M059J (cell line): Measurements from ENCODE around the gene ALDH16A1. TPM values are rescaled to one million over a fixed set of nuclear protein-coding genes. Genes with fewer than 3 reads are reported as not detected.
A peak's percentile ranks its signal among the peaks of the same experiment; 100 is the strongest.

ENCODE experiments used
- DNase-seq: peaks from one replicate; pipeline ENCODE4 v3.0.0-alpha.2; 2012; ENCODE audit warnings: low read depth
- total RNA-seq: library from RNA; depleted of rRNA; stranded (reverse); fragments of >200 nt; shearing (Covaris generic); gene quantifications from 2 replicates; pipeline ENCODE4 v1.2.3, GENCODE V29; 2014

Gene ALDH16A1
- total RNA-seq, 1 experiment from 2014 or later: 27.9 TPM

DNA sequence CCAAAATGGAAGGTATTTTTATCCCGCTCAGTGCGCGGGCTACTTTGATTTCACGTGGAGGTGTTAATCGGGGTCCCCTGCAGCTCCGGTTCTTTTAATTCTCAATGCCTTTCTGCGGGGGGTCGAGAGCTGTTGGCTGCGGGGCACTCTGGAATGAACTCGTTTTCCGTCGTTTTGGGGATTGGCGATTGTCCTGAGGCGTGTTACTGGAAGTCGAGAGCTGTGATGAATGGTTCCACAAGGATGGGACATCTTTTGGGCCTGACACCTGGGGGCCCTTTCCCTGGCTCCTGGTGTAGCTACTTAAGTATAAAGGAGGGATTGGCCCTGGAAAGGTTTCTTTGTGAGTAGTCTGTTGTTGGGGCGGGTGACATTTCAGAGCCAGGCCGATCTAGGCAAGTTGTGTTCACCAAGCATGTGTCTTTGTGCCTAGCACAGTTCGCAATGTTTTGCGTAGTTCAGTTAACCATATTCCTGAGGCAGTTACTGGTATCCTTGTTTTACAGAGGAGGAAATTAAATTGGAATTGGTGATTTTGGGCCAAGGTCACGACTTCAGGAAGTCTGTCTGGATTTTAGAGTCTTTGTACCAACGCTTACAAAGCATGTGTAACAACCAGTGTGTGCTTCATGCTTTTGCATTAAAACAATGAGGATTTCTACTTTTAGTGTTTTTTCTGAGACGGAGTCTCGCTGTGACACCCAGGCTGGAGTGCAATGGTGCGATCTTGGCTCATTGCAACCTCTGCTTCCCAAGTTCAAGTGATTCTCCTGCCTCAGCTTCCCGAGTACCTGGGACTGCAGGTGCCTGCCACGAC is 35.2 kb downstream of the ALDH16A1 start:
- DNase-seq: no peak

DNA sequence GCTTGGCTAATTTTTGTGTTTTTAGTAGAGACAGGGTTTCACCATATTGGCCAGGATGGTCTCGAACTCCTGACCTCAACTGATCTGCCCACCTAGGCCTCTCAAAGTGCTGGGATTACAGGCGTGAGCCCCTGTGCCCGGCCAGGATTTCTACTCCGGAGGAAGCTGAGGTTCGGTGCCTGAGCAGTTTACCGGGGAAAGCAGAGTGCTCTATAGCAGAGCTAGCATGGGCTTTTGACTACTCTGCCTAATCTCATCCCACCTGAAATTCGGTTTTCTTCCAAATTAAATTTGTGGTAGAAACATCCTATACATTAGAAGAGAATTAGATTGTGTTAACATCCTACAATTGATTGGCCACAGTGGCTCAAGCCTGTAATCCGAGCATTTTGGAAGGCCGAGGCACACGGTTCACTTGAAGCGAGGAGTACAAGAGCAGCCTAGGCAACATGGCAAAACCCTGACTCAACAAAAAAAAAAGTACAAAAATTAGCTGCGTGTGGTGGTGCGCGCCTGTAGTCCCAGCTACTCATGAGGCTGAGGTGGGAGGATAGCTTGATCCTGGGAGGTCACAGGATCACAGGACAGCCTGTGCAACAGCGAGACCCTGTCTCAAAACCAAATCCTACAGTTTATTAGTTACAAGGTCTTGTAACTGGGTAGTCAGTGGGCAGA is 36.0 kb downstream of the ALDH16A1 start:
- no peak for DNase-seq

DNA sequence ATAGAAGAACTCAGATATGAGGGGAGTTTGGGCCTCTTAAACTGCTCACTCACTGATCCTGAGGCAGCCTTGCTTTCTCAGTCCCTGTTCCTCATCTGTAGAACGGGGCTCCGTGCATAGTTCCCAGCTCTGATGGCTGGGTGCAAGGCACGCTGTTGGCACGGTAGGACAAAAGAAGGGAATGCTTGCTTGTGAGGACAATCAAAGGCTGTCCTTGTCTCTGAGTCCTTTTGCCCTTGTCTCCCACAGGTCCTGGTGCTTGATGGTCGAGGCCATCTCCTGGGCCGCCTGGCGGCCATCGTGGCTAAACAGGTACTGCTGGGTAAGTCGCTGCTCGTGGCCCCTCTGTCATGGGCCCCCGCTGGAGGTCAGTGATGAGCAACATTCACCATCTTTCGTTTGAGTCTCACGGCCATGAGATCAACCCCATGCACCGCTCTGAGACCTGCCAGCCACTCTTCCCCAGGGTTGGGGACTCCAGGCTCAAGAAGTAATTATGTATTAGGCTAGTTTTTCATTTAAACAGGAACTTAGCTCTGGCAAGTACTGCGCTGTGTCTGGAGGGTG is 36.7 kb downstream of the ALDH16A1 start:
- DNase-seq: no peak

DNA sequence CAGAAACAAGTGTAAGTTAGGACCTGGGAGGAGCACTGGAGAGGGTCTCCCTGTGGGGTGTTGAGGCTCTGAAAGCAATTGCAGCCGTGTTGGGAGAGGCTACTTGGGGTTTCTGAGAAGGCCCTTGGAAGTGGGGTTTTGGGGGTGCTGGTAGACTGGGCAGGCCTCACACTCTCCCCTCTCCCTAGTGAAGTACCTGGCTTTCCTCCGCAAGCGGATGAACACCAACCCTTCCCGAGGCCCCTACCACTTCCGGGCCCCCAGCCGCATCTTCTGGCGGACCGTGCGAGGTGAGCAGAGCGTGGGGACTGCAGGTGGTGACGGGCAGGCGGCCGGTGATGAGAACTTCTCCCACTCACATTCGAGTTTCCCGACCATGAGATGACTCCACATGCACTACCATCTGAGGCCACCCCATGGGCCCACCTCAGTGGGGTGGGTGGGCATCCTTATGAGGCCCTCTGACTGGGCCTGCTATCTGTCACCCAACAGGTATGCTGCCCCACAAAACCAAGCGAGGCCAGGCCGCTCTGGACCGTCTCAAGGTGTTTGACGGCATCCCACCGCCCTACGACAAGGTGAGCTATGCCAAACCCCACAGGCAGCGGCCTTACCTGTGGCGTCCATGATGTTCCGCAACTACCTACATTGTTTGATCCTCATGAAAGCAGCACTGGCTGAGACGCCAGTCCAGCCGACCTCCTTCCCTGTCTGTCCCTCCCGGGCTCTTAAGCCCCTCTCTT is 37.4 kb downstream of the ALDH16A1 start:
- DNase-seq: no peak

DNA sequence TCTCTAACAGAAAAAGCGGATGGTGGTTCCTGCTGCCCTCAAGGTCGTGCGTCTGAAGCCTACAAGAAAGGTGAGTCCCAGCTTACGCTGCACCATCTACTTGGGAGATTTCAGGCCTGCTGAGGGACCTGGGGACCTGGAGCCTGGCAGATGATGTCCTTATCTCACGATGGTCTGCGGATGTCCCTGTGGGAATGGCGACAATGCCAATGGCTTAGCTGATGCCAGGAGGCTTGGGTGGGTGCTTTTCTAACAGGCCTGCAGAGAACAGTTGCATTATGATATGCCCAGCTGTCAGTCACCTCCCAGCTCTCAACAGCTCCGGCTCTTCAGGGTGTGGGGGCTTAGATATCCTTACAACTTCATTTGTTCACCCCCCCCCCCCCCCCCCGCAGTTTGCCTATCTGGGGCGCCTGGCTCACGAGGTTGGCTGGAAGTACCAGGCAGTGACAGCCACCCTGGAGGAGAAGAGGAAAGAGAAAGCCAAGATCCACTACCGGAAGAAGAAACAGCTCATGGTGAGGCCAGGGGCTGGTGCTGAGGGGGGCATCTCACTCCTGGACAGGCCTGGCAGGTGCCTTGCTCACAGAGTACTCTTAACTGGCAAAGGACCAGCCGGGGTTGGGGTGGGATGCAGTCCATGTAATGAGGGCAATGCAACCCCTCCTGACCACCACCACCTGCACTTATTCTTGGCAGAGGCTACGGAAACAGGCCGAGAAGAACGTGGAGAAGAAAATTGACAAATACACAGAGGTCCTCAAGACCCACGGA is 38.2 kb downstream of the ALDH16A1 start:
- no peak for DNase-seq

DNA sequence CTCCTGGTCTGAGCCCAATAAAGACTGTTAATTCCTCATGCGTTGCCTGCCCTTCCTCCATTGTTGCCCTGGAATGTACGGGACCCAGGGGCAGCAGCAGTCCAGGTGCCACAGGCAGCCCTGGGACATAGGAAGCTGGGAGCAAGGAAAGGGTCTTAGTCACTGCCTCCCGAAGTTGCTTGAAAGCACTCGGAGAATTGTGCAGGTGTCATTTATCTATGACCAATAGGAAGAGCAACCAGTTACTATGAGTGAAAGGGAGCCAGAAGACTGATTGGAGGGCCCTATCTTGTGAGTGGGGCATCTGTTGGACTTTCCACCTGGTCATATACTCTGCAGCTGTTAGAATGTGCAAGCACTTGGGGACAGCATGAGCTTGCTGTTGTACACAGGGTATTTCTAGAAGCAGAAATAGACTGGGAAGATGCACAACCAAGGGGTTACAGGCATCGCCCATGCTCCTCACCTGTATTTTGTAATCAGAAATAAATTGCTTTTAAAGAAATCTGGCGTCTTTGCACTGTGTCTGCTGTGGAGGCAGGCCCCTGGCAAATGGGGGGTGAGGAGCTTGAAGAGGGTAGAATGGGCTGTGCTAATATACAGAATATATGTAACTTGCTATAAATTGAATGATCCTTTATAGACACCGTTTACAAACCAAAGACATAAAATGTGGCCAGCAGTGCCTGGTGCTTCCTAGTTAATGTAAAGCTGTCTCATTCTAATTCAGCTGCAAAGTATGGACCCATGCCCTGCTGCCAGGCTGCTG is 39.0 kb downstream of the ALDH16A1 start:
- DNase-seq: no peak

DNA sequence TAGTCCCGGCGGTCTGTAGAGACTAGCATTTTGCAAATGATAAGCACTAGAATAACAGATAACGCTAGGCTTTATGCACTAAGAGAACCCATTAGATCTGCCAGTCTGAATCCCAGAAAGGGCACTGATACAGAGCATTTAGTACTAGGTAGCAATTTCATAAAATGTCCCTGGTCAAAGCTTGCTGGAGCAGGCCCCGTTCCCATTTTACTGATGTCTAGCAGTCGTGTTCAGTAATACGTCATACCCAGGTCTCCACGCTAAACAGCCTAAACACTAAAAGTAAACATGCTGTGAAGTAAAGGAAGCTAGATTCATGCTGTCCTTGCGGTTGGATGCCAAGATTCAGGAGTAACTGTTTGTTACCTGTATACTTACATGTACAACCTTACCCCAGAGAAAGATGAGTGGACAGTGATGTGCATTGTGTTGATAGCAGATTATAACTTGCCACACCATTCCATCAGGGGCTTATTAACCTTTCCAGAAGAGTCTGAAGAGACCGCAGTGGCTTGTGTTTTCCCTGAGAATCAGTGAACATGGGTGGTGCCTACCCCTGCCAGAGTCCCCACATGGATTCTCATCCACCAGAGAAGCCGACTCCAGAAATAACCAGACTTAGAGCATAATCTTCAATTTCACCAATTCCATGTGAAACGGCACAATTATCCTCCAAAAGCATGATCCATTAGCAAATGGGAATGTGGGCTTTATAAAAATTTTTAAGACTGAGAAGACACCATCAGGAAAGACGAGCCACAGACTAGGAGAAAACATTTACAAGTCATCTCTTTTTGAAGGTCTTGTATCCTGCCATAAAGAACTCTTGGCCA is 39.8 kb downstream of the ALDH16A1 start:
- DNase-seq: peak; percentile 51

DNA sequence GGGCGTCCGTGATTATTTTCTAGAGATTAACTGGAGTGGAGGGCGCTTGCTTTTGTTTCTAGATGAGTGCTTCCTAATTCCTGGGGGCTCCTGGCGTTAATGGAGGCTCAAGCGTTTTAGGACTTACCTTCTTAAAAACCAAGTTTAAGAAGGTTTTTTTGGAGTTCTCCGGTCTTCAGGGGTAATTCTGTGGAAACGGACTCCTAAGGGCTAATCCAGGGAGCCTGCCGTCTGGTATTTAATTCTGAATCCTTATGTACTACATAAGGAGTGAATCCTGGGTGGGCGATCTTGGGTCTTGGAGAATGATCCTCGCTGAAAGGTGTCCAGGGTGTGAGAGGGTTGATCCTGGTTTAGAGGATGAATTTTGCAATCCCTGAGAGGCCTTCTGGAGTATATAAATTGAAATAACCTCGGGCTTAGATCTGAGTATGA is 43.6 kb downstream of the ALDH16A1 start:
- DNase-seq: no peak

DNA sequence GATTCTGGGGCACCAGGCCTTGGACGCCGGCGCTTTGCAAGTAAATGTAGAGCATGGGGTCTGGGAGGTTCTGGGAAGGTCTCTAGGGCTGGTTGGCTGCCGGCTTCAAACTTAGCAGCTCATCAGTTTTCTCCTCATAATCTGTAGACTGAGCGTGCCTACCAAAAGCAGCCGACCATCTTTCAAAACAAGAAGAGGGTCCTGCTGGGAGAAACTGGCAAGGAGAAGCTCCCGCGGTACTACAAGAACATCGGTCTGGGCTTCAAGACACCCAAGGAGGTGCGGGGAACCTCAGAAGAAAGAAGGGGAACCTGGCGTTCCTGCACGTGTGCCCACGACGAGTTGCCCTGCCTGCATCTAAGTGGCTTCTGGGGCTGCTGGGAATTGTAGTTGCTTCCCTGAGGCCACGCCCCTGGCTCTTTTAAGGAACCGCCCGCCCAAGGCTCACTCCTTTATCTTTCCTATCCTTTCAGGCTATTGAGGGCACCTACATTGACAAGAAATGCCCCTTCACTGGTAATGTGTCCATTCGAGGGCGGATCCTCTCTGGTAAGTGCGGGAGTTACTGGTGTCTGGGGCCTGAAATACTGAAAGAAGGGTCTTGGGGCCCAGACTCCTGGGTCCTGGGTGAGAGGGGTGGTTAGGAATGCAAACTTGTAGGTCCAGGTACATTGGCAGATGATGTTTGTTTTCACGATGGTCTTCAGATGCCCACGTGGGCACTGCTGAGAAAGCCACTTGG is 44.2 kb downstream of the ALDH16A1 start:
- no peak for DNase-seq

DNA sequence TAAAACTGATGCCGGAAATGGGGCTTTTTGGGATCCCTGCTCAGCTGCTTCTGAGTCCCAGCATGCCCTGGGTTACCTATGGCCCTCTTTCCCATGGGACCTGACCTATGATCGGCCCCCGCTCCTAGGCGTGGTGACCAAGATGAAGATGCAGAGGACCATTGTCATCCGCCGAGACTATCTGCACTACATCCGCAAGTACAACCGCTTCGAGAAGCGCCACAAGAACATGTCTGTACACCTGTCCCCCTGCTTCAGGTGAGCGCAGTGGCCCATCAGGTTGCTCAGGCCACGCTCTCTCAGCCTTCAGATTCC is 44.7 kb downstream of the ALDH16A1 start:
- DNase-seq: no peak

DNA sequence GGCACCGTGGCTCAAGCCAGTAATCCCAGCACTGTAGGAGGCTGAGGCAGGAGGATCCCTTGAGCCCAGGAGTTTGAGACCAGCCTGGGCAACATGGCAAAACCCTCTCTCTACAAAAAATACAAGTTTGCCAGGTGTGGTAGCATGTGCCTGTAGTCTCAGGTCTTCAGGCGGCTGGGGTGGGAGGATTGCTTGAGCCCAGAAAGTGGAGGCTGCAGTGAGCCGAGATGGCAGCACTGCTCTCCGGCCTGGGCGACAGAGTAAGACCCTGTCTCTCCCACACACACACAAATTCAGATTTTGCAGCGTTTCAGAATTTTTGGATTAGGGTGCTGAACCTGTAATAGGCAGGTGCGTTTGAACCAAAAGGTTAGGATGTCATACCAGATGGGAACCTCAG is 45.5 kb downstream of the ALDH16A1 start:
- no peak for DNase-seq

DNA sequence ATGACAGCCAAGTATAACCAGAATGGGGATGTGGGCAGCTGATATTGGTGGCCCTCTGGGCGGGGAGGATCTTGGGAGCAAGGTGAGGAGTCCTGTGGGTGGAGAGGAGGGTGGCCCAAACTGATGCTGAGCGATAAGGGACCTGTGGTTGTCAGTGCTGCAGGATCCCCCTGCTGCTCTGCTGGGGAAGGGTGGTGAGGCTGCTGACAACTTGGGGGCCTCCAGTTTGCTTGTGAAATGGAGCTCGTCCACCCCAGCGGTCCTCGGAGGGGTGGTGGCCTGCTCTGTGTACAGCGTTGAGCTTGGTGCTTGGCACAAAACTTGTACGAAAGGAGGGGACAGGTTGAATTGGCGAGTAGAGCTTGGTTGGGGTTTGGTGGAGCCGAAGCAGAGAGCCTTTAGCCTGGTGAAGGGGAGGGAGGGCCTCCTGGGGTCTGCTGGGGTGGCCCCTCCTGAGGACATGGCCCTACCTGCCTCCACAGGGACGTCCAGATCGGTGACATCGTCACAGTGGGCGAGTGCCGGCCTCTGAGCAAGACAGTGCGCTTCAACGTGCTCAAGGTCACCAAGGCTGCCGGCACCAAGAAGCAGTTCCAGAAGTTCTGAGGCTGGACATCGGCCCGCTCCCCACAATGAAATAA is 46.1 kb downstream of the ALDH16A1 start:
- no peak for DNase-seq

DNA sequence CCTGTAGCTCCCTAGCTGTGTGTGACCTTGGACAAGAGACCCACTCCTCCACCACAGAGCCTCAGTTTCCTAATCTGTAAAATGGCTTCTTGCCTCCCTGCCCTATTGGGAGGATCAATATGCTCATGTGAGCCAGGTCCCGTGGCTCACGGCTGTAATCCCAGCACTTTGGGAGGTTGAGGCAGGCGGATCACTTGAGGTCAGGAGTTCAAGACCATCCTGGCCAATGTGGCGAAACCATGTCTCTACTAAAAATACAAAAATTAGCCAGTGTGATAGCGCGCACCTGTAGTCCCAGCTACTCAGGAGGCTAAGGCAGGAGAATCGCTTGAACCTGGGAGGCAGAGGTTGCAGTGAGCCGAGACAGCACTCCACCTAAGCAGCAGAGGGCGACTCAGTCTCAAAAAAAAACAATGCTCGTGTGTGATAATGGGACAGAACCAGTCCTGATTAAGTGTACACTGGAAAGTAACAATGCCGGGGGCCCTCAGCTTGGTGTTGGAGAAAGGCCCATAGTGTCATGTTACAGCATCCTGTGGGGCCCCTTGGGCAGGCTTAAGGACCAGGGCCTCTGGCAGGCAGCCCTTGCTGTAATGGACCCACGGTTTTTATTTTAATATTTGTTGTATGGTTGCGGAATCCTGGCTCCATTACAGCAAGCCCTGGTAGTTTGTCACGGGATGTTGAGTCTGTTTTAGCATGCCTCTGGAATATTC is 50.0 kb downstream of the ALDH16A1 start:
- DNase-seq: peak; percentile 73

DNA sequence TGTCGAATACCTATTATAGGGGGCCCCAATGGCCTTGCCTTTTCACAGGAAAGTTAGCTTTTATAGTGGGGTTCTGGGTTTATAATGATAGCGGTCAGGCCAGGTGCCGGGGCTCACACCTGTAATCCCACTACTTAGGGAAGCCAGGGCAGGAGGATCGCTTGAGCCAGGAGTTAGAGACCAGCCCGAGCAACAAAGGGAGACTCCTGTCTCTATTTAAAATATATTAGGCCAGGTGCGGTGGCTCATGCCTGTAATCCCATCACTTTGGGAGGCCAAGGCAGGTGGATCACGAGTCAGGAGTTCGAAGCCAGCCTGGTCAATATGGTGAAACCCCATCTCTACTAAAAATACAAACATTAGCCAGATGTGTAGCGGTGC is 50.5 kb downstream of the ALDH16A1 start:
- no peak for DNase-seq

DNA sequence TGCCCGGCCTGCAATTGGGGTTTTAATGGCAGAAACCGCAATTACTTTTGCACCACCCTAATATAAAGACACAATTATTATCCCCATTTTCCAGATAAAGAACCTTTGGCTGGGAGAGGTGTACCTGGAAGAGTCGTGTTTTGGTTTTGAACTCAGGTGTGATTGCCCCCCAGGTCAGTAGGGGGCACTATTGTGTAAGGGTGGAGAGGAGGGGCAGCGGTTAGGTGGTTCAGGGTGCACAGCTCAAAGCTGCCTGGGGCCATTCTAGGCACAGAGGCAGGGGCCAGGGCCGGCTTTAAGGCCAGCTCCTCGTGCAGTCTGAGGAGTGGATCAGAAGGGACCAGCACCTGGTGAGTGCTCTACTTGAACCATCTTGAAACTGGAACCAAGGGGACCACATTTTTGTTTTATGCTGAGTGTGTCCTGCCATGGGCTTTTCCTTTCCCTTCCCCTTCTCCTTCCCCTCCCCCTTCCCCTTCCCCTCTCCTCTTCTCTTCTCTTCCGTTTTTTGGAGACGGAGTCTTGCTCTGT is 53.6 kb downstream of the ALDH16A1 start:
- DNase-seq: peak; percentile 60

DNA sequence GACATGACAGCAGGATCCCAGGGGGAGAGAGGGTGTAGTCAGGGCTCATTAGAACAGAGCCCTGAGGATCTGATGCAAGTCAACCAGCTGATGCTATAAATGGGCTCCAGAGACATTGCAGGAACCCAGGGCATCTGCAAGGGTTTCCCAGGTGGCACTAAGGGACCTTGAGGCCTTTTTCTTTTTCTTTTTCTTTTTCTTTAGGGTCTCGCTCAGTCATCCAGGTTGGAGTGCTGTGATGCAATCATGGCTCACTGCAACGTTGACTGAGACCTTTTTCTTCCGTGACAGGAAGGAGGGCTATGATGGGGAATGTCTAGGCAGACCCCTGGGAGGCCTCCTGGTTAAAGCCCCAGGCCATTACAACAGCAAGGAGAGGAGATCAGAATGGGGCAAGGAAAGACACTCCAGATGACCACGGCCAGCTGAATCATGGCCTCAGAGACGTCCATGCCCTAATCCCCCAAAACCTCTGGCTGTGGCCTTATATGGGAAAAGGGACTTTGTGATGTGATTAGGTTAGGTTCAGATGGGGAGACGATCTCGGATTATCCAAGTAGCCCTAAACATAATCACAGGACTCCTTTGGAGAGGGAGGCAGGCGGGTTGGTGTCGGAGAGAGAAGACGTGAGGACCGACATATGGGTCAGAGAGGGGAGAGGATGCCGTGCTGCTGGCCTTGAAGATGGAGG is 54.9 kb downstream of the ALDH16A1 start:
- no peak for DNase-seq
